PC-3 (cell line): Measurements from ENCODE around the gene C12orf57.

ENCODE experiments used
- EZH2 ChIP-seq: fragments of 300-600 bp; sonication (generic); IDR thresholded peaks from one replicate; pipeline ENCODE4 v1.6.1; 2017; ENCODE audit warnings: antibody characterized with exemption, mild to moderate bottlenecking, low read length; ENCODE audit not compliant: unreplicated experiment
- TF ChIP-seq, protein P1 (sequence below): fragments of 300-600 bp; sonication (generic); conservative IDR thresholded peaks from 2 replicates; pipeline ENCODE4 v1.5.1; 2017; ENCODE audit warnings: antibody characterized with exemption, low read depth, mild to moderate bottlenecking, low read length

DNA sequence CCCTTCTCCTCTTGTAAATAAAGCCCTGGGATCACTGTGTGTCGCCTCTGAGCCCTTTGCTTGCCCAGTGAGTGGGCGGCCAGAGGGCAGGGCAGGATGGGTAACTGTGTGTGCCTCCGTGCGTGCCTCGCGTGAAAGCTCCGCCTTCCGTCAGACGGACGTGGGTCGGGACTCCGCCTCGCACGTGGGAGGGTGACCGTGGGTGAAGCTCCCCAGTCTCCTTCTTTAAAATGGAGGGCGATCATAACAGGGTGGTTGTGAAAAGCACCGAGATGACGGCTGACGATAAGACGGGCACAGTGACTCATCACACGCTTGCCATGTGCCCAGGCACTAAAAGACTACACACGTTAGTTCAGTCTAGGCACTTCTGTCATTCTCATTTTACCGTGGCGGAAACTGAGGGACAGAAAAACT, 17.5 kb downstream of the C12orf57 start:
- TF ChIP-seq, protein P1, sequence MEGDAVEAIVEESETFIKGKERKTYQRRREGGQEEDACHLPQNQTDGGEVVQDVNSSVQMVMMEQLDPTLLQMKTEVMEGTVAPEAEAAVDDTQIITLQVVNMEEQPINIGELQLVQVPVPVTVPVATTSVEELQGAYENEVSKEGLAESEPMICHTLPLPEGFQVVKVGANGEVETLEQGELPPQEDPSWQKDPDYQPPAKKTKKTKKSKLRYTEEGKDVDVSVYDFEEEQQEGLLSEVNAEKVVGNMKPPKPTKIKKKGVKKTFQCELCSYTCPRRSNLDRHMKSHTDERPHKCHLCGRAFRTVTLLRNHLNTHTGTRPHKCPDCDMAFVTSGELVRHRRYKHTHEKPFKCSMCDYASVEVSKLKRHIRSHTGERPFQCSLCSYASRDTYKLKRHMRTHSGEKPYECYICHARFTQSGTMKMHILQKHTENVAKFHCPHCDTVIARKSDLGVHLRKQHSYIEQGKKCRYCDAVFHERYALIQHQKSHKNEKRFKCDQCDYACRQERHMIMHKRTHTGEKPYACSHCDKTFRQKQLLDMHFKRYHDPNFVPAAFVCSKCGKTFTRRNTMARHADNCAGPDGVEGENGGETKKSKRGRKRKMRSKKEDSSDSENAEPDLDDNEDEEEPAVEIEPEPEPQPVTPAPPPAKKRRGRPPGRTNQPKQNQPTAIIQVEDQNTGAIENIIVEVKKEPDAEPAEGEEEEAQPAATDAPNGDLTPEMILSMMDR = no peak
- TF ChIP-seq EZH2 = no peak
